ENCODE data around the gene SPRYD3.

The SPRYD3 gene

GRCh38 chr12:53025250-53025649 lies 53.9 kb downstream of the SPRYD3 start:
- no peak for TF ChIP-seq ZFX (IDR thresholded peaks at IDR 0.05)
- no peak for TF ChIP-seq CTCF (conservative IDR thresholded peaks at IDR 0.05)
- no peak overlapping the region for H3K27ac ChIP-seq

DNA sequence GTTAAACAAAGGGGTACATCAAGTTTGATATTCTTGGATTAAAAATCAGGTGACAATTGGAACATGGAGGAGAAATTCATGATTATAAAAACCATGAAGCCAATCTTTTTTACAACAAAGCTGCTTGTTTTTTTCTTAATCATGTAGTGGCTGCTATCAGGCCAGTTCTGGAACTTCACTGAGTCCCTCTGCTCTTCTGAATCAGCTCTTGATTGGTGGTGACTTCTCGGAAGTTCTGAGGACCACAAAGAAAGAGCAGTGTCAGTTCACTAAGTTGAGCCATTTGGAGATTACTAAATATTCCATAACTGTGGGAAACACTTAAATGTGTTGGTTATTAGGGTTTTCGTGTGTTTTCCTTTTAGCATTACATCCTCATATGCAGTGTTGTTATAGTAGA lies 64.5 kb downstream of the SPRYD3 start:
- H3K27ac ChIP-seq, result no peak overlapping the region
- no peak for TF ChIP-seq CTCF (conservative IDR thresholded peaks at IDR 0.05)
- TF ChIP-seq ZFX (IDR thresholded peaks at IDR 0.05), result no peak

Data from C4-2B (cell line).